Measurements from ENCODE around the gene AHI1.

- TF ChIP-seq, protein P1, sequence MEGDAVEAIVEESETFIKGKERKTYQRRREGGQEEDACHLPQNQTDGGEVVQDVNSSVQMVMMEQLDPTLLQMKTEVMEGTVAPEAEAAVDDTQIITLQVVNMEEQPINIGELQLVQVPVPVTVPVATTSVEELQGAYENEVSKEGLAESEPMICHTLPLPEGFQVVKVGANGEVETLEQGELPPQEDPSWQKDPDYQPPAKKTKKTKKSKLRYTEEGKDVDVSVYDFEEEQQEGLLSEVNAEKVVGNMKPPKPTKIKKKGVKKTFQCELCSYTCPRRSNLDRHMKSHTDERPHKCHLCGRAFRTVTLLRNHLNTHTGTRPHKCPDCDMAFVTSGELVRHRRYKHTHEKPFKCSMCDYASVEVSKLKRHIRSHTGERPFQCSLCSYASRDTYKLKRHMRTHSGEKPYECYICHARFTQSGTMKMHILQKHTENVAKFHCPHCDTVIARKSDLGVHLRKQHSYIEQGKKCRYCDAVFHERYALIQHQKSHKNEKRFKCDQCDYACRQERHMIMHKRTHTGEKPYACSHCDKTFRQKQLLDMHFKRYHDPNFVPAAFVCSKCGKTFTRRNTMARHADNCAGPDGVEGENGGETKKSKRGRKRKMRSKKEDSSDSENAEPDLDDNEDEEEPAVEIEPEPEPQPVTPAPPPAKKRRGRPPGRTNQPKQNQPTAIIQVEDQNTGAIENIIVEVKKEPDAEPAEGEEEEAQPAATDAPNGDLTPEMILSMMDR (conservative IDR thresholded peaks at IDR 0.05; ENCODE audit: low read length) = no peak
- no peak for TF ChIP-seq EZH2phosphoT487 (IDR thresholded peaks at IDR 0.05; ENCODE audit: borderline replicate concordance, low read depth, low read length)
Observed at GRCh38 chr6:135300576-135300975, 197.0 kb downstream of the AHI1 start.
